Measurements from ENCODE around the gene LSM5.

The LSM5 gene

GRCh38 chr7:32458025-32458424 is 32.2 kb downstream of the LSM5 start:
- no peak for DNase-seq

- no peak for DNase-seq
These were observed 36.7 kb downstream of the LSM5 start for GRCh38 chr7:32453341-32454011.

GRCh38 chr7:32447218-32447617 is 43.0 kb downstream of the LSM5 start:
- no peak for DNase-seq

GRCh38 chr7:32436146-32436928 is 53.8 kb downstream of the LSM5 start:
- no peak for DNase-seq
